Kidney epithelial cell (primary cell): ENCODE data around the gene EHD4. TPM values are rescaled to one million over a fixed set of nuclear protein-coding genes. Genes with fewer than 3 reads are reported as not detected.

Experiments used
- DNase-seq: peaks from one replicate; pipeline ENCODE4 v3.0.0-alpha.2; 2010; ENCODE audit warnings: low read depth
- H3K27me3 ChIP-seq: 2 replicates; pipeline ENCODE4 v1.6.0; 2011; ENCODE audit warnings: low read length; ENCODE audit not compliant: control insufficient read depth, insufficient read depth
- H3K36me3 ChIP-seq: 2 replicates; pipeline ENCODE4 v1.5.1; 2011; ENCODE audit warnings: low read length; ENCODE audit not compliant: control insufficient read depth, insufficient read depth
- H3K4me3 ChIP-seq: 2 replicates; pipeline ENCODE4 v1.5.1; 2011; ENCODE audit warnings: low read depth, mild to moderate bottlenecking, control low read depth, low read length
- CTCF ChIP-seq: IDR thresholded peaks from 2 replicates; pipeline ENCODE4 v1.5.1; 2011; ENCODE audit warnings: mild to moderate bottlenecking, moderate library complexity, low read length, control low read depth, inconsistent platforms; ENCODE audit not compliant: insufficient read depth, poor library complexity, severe bottlenecking
- total RNA-seq: library from RNA; depleted of rRNA; stranded (reverse); fragments of >200 nt; gene quantifications from 2 replicates; pipeline ENCODE4 v1.2.3, GENCODE V29; 2015

EHD4 gene
- total RNA-seq, 1 donor from 2014 or later = 30.1 TPM

- TF ChIP-seq CTCF = no peak
- Histone ChIP-seq H3K4me3 (no peak overlapping the region), H3K36me3 (peaks cover 2% of the 10 kb centered on the region), H3K27me3 (no peaks in the 10 kb centered on the region)
- no peak for DNase-seq
These were observed 48.9 kb downstream of the EHD4 start for GRCh38 chr15:41923401-41923997.

- no peak for TF ChIP-seq CTCF
- DNase-seq = no peak
- Histone ChIP-seq H3K27me3 (no peaks in the 10 kb centered on the region), H3K36me3 (peaks cover 2% of the 10 kb centered on the region), H3K4me3 (no peak overlapping the region)
These were observed 50.0 kb downstream of the EHD4 start for GRCh38 chr15:41922353-41922752.

GRCh38 chr15:41921639-41922038, 50.7 kb downstream of the EHD4 start:
- H3K27me3 ChIP-seq = no peaks in the 10 kb centered on the region
- DNase-seq = no peak
- H3K36me3 ChIP-seq = peaks cover 2% of the 10 kb centered on the region
- TF ChIP-seq CTCF = no peak
- no peak overlapping the region for H3K4me3 ChIP-seq

GRCh38 chr15:41921167-41921566, 51.2 kb downstream of the EHD4 start:
- no peaks in the 10 kb centered on the region for H3K27me3 ChIP-seq
- DNase-seq = no peak
- no peak for TF ChIP-seq CTCF
- H3K4me3 ChIP-seq = no peak overlapping the region
- peaks cover 2% of the 10 kb centered on the region for H3K36me3 ChIP-seq

DNA sequence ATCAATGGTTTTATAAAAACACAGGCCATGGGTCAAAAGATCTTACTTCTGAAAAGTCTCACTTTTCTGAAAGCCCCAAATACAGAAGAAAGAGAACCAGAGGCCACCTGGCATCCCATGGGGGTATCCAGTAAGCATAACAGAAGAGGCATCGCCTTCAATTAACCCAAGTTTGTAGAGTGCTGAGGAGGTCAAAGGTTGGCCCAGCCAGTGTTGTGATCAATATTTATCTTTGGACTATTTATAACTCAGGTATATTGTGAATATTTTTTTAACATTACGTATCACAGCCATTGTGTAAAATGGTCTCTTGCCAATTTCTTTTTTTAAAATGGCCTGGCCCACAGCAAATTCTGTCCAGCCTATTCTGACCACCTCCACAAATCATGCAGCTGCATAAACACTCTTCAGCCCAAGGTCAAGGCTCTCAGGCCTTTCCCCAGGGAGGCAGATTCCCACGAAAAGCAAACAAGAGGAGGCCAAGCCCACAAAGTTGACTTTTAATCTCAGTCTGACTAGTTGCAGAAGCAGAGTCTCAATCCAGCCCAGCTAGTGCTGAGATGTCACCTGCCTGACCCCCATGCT, 52.3 kb downstream of the EHD4 start:
- no peak for TF ChIP-seq CTCF
- no peaks in the 10 kb centered on the region for H3K27me3 ChIP-seq
- no peak for DNase-seq
- H3K36me3 ChIP-seq = peaks cover 2% of the 10 kb centered on the region
- no peak overlapping the region for H3K4me3 ChIP-seq
